ENCODE measurements around the gene PYROXD2.

Gene PYROXD2

GRCh38 chr10:98340261-98340939 is 74.6 kb downstream of the PYROXD2 start:
- peaks cover 53% of the 10 kb centered on the region for H3K27me3 Mint-ChIP-seq
- CTCF ChIA-PET = interaction anchor here (0.5 to 1.0 kb wide), 3 partner anchors 8 to 910 kb away, joined by 3 read pairs; no protein-coding TSS in a partner anchor
- H3K4me1 Mint-ChIP-seq = peaks cover 18% of the 10 kb centered on the region
- H3K9me3 Mint-ChIP-seq = no peaks in the 10 kb centered on the region
- no peak for DNase-seq
- H3K27ac Mint-ChIP-seq = peak overlapping the region; percentile 65
- no peaks in the 10 kb centered on the region for H3K36me3 Mint-ChIP-seq
- no peak overlapping the region for H3K4me3 Mint-ChIP-seq

GRCh38 chr10:98339799-98340198 is 75.2 kb downstream of the PYROXD2 start:
- peaks cover 56% of the 10 kb centered on the region for H3K27me3 Mint-ChIP-seq
- no peak overlapping the region for H3K4me3 Mint-ChIP-seq
- peak overlapping the region; percentile 65 for H3K27ac Mint-ChIP-seq
- CTCF ChIA-PET = interaction anchor here (1.0 kb wide), 1 partner anchor 9 kb away, joined by 3 read pairs; no protein-coding TSS in a partner anchor
- H3K9me3 Mint-ChIP-seq = no peaks in the 10 kb centered on the region
- H3K4me1 Mint-ChIP-seq = peaks cover 18% of the 10 kb centered on the region
- peak; percentile 36 for DNase-seq
- no peaks in the 10 kb centered on the region for H3K36me3 Mint-ChIP-seq

DNA sequence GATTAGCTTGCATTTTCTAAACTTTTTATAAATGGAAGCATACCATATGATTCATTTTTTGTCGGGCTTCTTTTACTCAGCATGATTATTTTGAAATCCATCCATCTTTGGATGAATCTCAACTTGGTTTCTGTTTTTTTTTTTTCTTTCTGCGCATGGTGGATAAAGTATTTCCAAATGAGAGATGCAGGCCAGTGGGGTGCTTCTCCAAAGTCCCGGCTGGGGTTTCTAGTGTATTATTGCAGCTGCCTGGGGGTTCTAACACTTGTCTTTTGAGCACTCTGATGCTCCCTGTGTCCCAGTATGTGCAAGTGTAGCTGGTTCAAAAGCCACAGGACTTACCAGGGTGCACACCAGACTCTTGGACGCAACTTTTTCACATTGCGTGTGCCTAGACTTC is 76.1 kb downstream of the PYROXD2 start:
- H3K4me3 Mint-ChIP-seq = no peak overlapping the region
- no peaks in the 10 kb centered on the region for H3K9me3 Mint-ChIP-seq
- CTCF ChIA-PET = no interaction called here
- peaks cover 48% of the 10 kb centered on the region for H3K27me3 Mint-ChIP-seq
- H3K4me1 Mint-ChIP-seq = peaks cover 18% of the 10 kb centered on the region
- DNase-seq = no peak
- H3K36me3 Mint-ChIP-seq = no peaks in the 10 kb centered on the region
- no peak overlapping the region for H3K27ac Mint-ChIP-seq

- CTCF ChIA-PET = no interaction called here
- H3K9me3 Mint-ChIP-seq = no peaks in the 10 kb centered on the region
- no peak overlapping the region for H3K27ac Mint-ChIP-seq
- H3K4me3 Mint-ChIP-seq = no peak overlapping the region
- no peak for DNase-seq
- peaks cover 18% of the 10 kb centered on the region for H3K4me1 Mint-ChIP-seq
- H3K36me3 Mint-ChIP-seq = no peaks in the 10 kb centered on the region
- H3K27me3 Mint-ChIP-seq = peaks cover 51% of the 10 kb centered on the region
Observed at GRCh38 chr10:98338318-98338717, 76.7 kb downstream of the PYROXD2 start.

GRCh38 chr10:98337484-98337883 is 77.5 kb downstream of the PYROXD2 start:
- Mint-ChIP-seq H3K9me3 (no peaks in the 10 kb centered on the region), H3K36me3 (no peaks in the 10 kb centered on the region), H3K4me1 (peaks cover 18% of the 10 kb centered on the region), H3K27me3 (peaks cover 48% of the 10 kb centered on the region), H3K27ac (no peak overlapping the region), H3K4me3 (no peak overlapping the region)
- DNase-seq = no peak
- CTCF ChIA-PET = interaction anchor here (1.0 kb wide), 1 partner anchor 15 kb away, joined by 3 read pairs; no protein-coding TSS in a partner anchor

All from activated naive CD4-positive, alpha-beta T cell treated with anti-CD3 and anti-CD28 coated beads, Interleukin-2, amount 10 ng/mL, durations not matched to agents 7 days and 5 days (primary cell).